WTC11 (cell line): Measurements from ENCODE around the gene PKN3.

Source experiments
- FOXP1 ChIP-seq: sonication (generic); formaldehyde crosslinking; IDR thresholded peaks from 2 replicates; pipeline ENCODE4 v1.8.0; 2022; ENCODE audit warnings: missing genetic modification reagents, mild to moderate bottlenecking, moderate library complexity, borderline replicate concordance
- MXD4 ChIP-seq: fragments of 250-450 bp; sonication (Bioruptor Pico); IDR thresholded peaks from 2 replicates; pipeline ENCODE4 v1.8.0; 2021; ENCODE audit warnings: mild to moderate bottlenecking, moderate library complexity, borderline replicate concordance
- NFE2L1 ChIP-seq: sonication (generic); formaldehyde crosslinking; IDR thresholded peaks from 2 replicates; pipeline ENCODE4 v1.8.1; 2023; ENCODE audit warnings: missing genetic modification reagents
- NR1H2 ChIP-seq: sonication (generic); formaldehyde crosslinking; IDR thresholded peaks from 2 replicates; pipeline ENCODE4 v1.9.0; 2021; ENCODE audit warnings: mild to moderate bottlenecking, moderate library complexity, missing genetic modification reagents
- SP1 ChIP-seq: sonication (generic); formaldehyde crosslinking; conservative IDR thresholded peaks from 2 replicates; pipeline ENCODE4 v1.8.1; 2022; ENCODE audit warnings: missing genetic modification reagents
- ZNF263 ChIP-seq: sonication (generic); formaldehyde crosslinking; IDR thresholded peaks from 2 replicates; pipeline ENCODE4 v1.8.1; 2022; ENCODE audit warnings: low read depth, mild to moderate bottlenecking, moderate library complexity, missing genetic modification reagents
- TF ChIP-seq, protein P1 (sequence below): sonication (generic); formaldehyde crosslinking; IDR thresholded peaks from 2 replicates; pipeline ENCODE4 v1.8.0; 2022; ENCODE audit warnings: mild to moderate bottlenecking, missing genetic modification reagents
- TF ChIP-seq, protein P2 (sequence below): fragments of 200-600 bp; IDR thresholded peaks from 2 replicates; pipeline ENCODE4 v1.8.0; 2022; ENCODE audit warnings: antibody characterized with exemption
- TF ChIP-seq, protein P3 (sequence below): sonication (generic); formaldehyde crosslinking; IDR thresholded peaks from 2 replicates; pipeline ENCODE4 v1.8.1; 2023; ENCODE audit warnings: mild to moderate bottlenecking, missing genetic modification reagents, moderate library complexity
- TF ChIP-seq, protein P4 (sequence below): sonication (generic); formaldehyde crosslinking; IDR thresholded peaks from 2 replicates; pipeline ENCODE4 v1.8.1; 2022; ENCODE audit warnings: mild to moderate bottlenecking, missing genetic modification reagents, moderate library complexity, borderline replicate concordance
- TF ChIP-seq, protein P5 (sequence below): sonication (generic); formaldehyde crosslinking; IDR thresholded peaks from 2 replicates; pipeline ENCODE4 v1.8.0; 2023; ENCODE audit warnings: missing genetic modification reagents
- TF ChIP-seq, protein P6 (sequence below): sonication (generic); formaldehyde crosslinking; IDR thresholded peaks from 2 replicates; pipeline ENCODE4 v1.8.1; 2022; ENCODE audit warnings: low read depth, mild to moderate bottlenecking, moderate library complexity, missing genetic modification reagents, borderline replicate concordance

DNA sequence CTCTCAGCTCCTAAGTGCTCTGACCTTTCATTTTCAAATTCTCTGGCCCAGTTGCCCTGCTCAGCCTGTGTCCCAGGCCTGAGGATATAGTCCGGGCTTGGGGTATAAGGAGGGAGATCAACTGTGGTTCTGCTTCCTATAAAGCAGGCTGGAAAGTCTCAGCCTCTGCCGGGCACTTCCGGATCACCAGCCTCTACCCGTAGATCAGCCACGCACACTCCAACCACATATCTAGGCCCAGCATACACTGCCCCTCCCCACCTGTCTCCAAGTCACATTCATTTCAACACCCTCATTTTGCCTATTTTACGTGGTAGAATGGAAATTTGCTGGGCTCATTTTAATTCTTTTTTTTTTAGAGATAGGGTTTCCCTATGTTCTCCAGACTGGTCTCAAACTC, 66.3 kb downstream of the PKN3 start:
- TF ChIP-seq, protein P1, sequence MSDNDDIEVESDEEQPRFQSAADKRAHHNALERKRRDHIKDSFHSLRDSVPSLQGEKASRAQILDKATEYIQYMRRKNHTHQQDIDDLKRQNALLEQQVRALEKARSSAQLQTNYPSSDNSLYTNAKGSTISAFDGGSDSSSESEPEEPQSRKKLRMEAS (CRISPR knock-in tag), result no peak
- TF ChIP-seq ZNF263 (CRISPR knock-in tag) (no peak), MXD4 (CRISPR knock-in tag) (no peak), FOXP1 (no peak), NFE2L1 (CRISPR knock-in tag) (no peak), NR1H2 (CRISPR knock-in tag) (no peak), SP1 (CRISPR knock-in tag) (no peak)
- TF ChIP-seq, protein P2, sequence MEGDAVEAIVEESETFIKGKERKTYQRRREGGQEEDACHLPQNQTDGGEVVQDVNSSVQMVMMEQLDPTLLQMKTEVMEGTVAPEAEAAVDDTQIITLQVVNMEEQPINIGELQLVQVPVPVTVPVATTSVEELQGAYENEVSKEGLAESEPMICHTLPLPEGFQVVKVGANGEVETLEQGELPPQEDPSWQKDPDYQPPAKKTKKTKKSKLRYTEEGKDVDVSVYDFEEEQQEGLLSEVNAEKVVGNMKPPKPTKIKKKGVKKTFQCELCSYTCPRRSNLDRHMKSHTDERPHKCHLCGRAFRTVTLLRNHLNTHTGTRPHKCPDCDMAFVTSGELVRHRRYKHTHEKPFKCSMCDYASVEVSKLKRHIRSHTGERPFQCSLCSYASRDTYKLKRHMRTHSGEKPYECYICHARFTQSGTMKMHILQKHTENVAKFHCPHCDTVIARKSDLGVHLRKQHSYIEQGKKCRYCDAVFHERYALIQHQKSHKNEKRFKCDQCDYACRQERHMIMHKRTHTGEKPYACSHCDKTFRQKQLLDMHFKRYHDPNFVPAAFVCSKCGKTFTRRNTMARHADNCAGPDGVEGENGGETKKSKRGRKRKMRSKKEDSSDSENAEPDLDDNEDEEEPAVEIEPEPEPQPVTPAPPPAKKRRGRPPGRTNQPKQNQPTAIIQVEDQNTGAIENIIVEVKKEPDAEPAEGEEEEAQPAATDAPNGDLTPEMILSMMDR, result no peak
- TF ChIP-seq, protein P3, sequence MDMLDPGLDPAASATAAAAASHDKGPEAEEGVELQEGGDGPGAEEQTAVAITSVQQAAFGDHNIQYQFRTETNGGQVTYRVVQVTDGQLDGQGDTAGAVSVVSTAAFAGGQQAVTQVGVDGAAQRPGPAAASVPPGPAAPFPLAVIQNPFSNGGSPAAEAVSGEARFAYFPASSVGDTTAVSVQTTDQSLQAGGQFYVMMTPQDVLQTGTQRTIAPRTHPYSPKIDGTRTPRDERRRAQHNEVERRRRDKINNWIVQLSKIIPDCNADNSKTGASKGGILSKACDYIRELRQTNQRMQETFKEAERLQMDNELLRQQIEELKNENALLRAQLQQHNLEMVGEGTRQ (CRISPR knock-in tag), result no peak
- TF ChIP-seq, protein P4, sequence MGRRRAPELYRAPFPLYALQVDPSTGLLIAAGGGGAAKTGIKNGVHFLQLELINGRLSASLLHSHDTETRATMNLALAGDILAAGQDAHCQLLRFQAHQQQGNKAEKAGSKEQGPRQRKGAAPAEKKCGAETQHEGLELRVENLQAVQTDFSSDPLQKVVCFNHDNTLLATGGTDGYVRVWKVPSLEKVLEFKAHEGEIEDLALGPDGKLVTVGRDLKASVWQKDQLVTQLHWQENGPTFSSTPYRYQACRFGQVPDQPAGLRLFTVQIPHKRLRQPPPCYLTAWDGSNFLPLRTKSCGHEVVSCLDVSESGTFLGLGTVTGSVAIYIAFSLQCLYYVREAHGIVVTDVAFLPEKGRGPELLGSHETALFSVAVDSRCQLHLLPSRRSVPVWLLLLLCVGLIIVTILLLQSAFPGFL, result no peak
- TF ChIP-seq, protein P5, sequence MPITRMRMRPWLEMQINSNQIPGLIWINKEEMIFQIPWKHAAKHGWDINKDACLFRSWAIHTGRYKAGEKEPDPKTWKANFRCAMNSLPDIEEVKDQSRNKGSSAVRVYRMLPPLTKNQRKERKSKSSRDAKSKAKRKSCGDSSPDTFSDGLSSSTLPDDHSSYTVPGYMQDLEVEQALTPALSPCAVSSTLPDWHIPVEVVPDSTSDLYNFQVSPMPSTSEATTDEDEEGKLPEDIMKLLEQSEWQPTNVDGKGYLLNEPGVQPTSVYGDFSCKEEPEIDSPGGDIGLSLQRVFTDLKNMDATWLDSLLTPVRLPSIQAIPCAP (CRISPR knock-in tag), result no peak
- TF ChIP-seq, protein P6, sequence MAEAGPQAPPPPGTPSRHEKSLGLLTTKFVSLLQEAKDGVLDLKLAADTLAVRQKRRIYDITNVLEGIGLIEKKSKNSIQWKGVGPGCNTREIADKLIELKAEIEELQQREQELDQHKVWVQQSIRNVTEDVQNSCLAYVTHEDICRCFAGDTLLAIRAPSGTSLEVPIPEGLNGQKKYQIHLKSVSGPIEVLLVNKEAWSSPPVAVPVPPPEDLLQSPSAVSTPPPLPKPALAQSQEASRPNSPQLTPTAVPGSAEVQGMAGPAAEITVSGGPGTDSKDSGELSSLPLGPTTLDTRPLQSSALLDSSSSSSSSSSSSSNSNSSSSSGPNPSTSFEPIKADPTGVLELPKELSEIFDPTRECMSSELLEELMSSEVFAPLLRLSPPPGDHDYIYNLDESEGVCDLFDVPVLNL (CRISPR knock-in tag), result no peak
